ENCODE data around the gene NOD2. TPM values are rescaled to one million over a fixed set of nuclear protein-coding genes. Genes with fewer than 3 reads are reported as not detected.

NOD2 gene
- total RNA-seq, 1 experiment from 2014 or later, result 0.11 TPM

- H3K27ac Mint-ChIP-seq, result no peak overlapping the region
These were observed 26.5 kb upstream of the NOD2 start for GRCh38 chr16:50666658-50667496.

GRCh38 chr16:50667497-50668367, 25.7 kb upstream of the NOD2 start:
- Mint-ChIP-seq H3K4me1 (peaks cover 16% of the 10 kb centered on the region), H3K27ac (peak overlapping the region; percentile 42; the same call in 1 of the 2 replicates), H3K4me3 (no peak overlapping the region), H3K27me3 (ENCODE audit: low read depth) (peaks cover 5% of the 10 kb centered on the region), H3K9me3 (peaks cover 25% of the 10 kb centered on the region), H3K36me3 (peaks cover 14% of the 10 kb centered on the region)
- ChIA-PET CTCF (interaction anchor here (0.5 to 9.6 kb wide), 45 partner anchors 10 to 462 kb away, joined by 3 to 236 read pairs (median 5); partner anchors contain the start of genes CYLD, NKD1 and SNX20), POLR2A (no interaction called here)
- DNase-seq (ENCODE audit: low spot score) (no peak), ATAC-seq (no peak)
- TF ChIP-seq ZNF121 (CRISPR knock-in tag; IDR thresholded peaks at IDR 0.05) (no peak), PRRX2 (CRISPR knock-in tag; IDR thresholded peaks at IDR 0.05) (no peak), CBFB (CRISPR knock-in tag; IDR thresholded peaks at IDR 0.05; ENCODE audit: low read depth) (no peak), ZSCAN18 (CRISPR knock-in tag; IDR thresholded peaks at IDR 0.05) (no peak), OVOL2 (CRISPR knock-in tag; IDR thresholded peaks at IDR 0.05; ENCODE audit: borderline replicate concordance) (no peak), HMGXB4 (CRISPR knock-in tag; IDR thresholded peaks at IDR 0.05) (no peak), SP1 (CRISPR knock-in tag; conservative IDR thresholded peaks at IDR 0.05) (no peak)

More at GRCh38 chr16:50666658-50667496, 26.5 kb upstream of the NOD2 start:
- Mint-ChIP-seq H3K36me3 (peaks cover 7% of the 10 kb centered on the region), H3K4me1 (peaks cover 16% of the 10 kb centered on the region), H3K27me3 (ENCODE audit: low read depth) (peaks cover 5% of the 10 kb centered on the region), H3K4me3 (no peak overlapping the region), H3K9me3 (peaks cover 24% of the 10 kb centered on the region)
- CTCF ChIA-PET, result interaction anchor here (0.5 to 9.6 kb wide), 45 partner anchors 10 to 461 kb away, joined by 3 to 236 read pairs (median 5); partner anchors contain the start of genes CYLD, NKD1 and SNX20
- no peak for TF ChIP-seq TEAD4 (CRISPR knock-in tag; IDR thresholded peaks at IDR 0.05)
- no peak for TF ChIP-seq NR3C1 (CRISPR knock-in tag; conservative IDR thresholded peaks at IDR 0.05; ENCODE audit: low read depth)
- no peak for TF ChIP-seq PRRX2 (CRISPR knock-in tag; IDR thresholded peaks at IDR 0.05)
- TF ChIP-seq FOXP1 (CRISPR knock-in tag; IDR thresholded peaks at IDR 0.05; ENCODE audit: borderline replicate concordance), result no peak
- no peak for TF ChIP-seq NFYB (CRISPR knock-in tag; conservative IDR thresholded peaks at IDR 0.05; ENCODE audit: low read depth)
- TF ChIP-seq E2F1 (CRISPR knock-in tag; IDR thresholded peaks at IDR 0.05), result no peak
- TF ChIP-seq ZSCAN18 (CRISPR knock-in tag; IDR thresholded peaks at IDR 0.05), result no peak
- TF ChIP-seq ZNF512 (CRISPR knock-in tag; IDR thresholded peaks at IDR 0.05; ENCODE audit: borderline replicate concordance), result no peak
- no peak for TF ChIP-seq ZNF317 (CRISPR knock-in tag; IDR thresholded peaks at IDR 0.05; ENCODE audit: borderline replicate concordance, low read depth)
- no peak for TF ChIP-seq IRF1 (CRISPR knock-in tag; IDR thresholded peaks at IDR 0.05)
- no peak for TF ChIP-seq ATF3 (CRISPR knock-in tag; conservative IDR thresholded peaks at IDR 0.05)
- no peak for TF ChIP-seq GABPB1 (CRISPR knock-in tag; IDR thresholded peaks at IDR 0.05)
- no peak for TF ChIP-seq NR2C2 (CRISPR knock-in tag; IDR thresholded peaks at IDR 0.05)
- TF ChIP-seq SMAD3 (CRISPR knock-in tag; IDR thresholded peaks at IDR 0.05; ENCODE audit: borderline replicate concordance), result no peak
- POLR2A ChIA-PET, result no interaction called here
- peak; percentile 46 for ATAC-seq
- DNase-seq (ENCODE audit: low spot score), result peak; percentile 22
